ENCODE measurements around the gene KIRREL3.
"Not testable (repeated sequence)": the region's sequence is repeated elsewhere in the genome, so short reads cannot be mapped to it uniquely, and the experiment has no call there.

The KIRREL3 gene

GRCh38 chr11:126390272-126390867 is 610.2 kb downstream of the KIRREL3 start:
- Histone ChIP-seq H3K9me3 (ENCODE audit: control insufficient read depth in 2 of 2, low read length in 2 of 2) (no peaks in the 10 kb centered on the region), H3K9ac (ENCODE audit: low read depth in 1 of 2, low read length in 2 of 2) (no peak overlapping the region), H3K4me3 (ENCODE audit: low read length in 2 of 2) (no peak overlapping the region), H3K4me1 (ENCODE audit: control insufficient read depth in 2 of 2, insufficient read depth in 2 of 2, low read length in 2 of 2) (peaks cover 15 to 29% of the 10 kb centered on the region in 2 donors), H3K27me3 (ENCODE audit: control insufficient read depth in 2 of 2, insufficient read depth in 2 of 2, low read length in 2 of 2) (no peaks in the 10 kb centered on the region), H3K36me3 (ENCODE audit: control insufficient read depth in 2 of 2, insufficient read depth in 2 of 2, low read length in 2 of 2) (no peaks in the 10 kb centered on the region), H3K27ac (ENCODE audit: low read depth in 2 of 2, low read length in 2 of 2) (no peak overlapping the region)

GRCh38 chr11:126387857-126388256 is 612.7 kb downstream of the KIRREL3 start:
- Histone ChIP-seq H3K4me1 (ENCODE audit: control insufficient read depth in 2 of 2, insufficient read depth in 2 of 2, low read length in 2 of 2) (peaks cover 22 to 42% of the 10 kb centered on the region in 2 donors), H3K27ac (ENCODE audit: low read depth in 2 of 2, low read length in 2 of 2) (no peak overlapping the region)

GRCh38 chr11:126386729-126387071 is 613.9 kb downstream of the KIRREL3 start:
- not testable (repeated sequence) for H3K36me3 ChIP-seq (ENCODE audit: control insufficient read depth in 2 of 2, insufficient read depth in 2 of 2, low read length in 2 of 2); H3K4me3 ChIP-seq (ENCODE audit: low read length in 2 of 2); H3K9me3 ChIP-seq (ENCODE audit: control insufficient read depth in 2 of 2, low read length in 2 of 2); H3K27me3 ChIP-seq (ENCODE audit: control insufficient read depth in 2 of 2, insufficient read depth in 2 of 2, low read length in 2 of 2)
- Histone ChIP-seq H3K4me1 (ENCODE audit: control insufficient read depth in 2 of 2, insufficient read depth in 2 of 2, low read length in 2 of 2) (peaks cover 14 to 35% of the 10 kb centered on the region in 2 donors), H3K27ac (ENCODE audit: low read depth in 2 of 2, low read length in 2 of 2) (peak overlapping the region; percentile 80 to 86), H3K9ac (ENCODE audit: low read depth in 1 of 2, low read length in 2 of 2) (peak overlapping the region; percentile 12 to 24)

More at GRCh38 chr11:126387857-126388256, 612.7 kb downstream of the KIRREL3 start:
- Histone ChIP-seq H3K9me3 (ENCODE audit: control insufficient read depth in 2 of 2, low read length in 2 of 2) (no peaks in the 10 kb centered on the region), H3K36me3 (ENCODE audit: control insufficient read depth in 2 of 2, insufficient read depth in 2 of 2, low read length in 2 of 2) (no peaks in the 10 kb centered on the region), H3K9ac (ENCODE audit: low read depth in 1 of 2, low read length in 2 of 2) (no peak overlapping the region), H3K27me3 (ENCODE audit: control insufficient read depth in 2 of 2, insufficient read depth in 2 of 2, low read length in 2 of 2) (no peaks in the 10 kb centered on the region), H3K4me3 (ENCODE audit: low read length in 2 of 2) (no peak overlapping the region)

GRCh38 chr11:126385991-126386728 is 614.4 kb downstream of the KIRREL3 start:
- H3K27ac ChIP-seq (ENCODE audit: low read depth in 2 of 2, low read length in 2 of 2), result peak overlapping the region; percentile 80 to 86
- no peaks in the 10 kb centered on the region for H3K27me3 ChIP-seq (ENCODE audit: control insufficient read depth in 2 of 2, insufficient read depth in 2 of 2, low read length in 2 of 2)
- H3K4me3 ChIP-seq (ENCODE audit: low read length in 2 of 2), result peak overlapping the region in 1 of 2 donors; percentile 27
- no peaks in the 10 kb centered on the region for H3K9me3 ChIP-seq (ENCODE audit: control insufficient read depth in 2 of 2, low read length in 2 of 2)
- H3K4me1 ChIP-seq (ENCODE audit: control insufficient read depth in 2 of 2, insufficient read depth in 2 of 2, low read length in 2 of 2), result peaks cover 13 to 35% of the 10 kb centered on the region in 2 donors
- H3K9ac ChIP-seq (ENCODE audit: low read depth in 1 of 2, low read length in 2 of 2), result peak overlapping the region; percentile 14 to 67
- no peaks in the 10 kb centered on the region for H3K36me3 ChIP-seq (ENCODE audit: control insufficient read depth in 2 of 2, insufficient read depth in 2 of 2, low read length in 2 of 2)

- peaks cover 13 to 35% of the 10 kb centered on the region in 2 donors for H3K4me1 ChIP-seq (ENCODE audit: control insufficient read depth in 2 of 2, insufficient read depth in 2 of 2, low read length in 2 of 2)
- peak overlapping the region; percentile 58 to 77 for H3K27ac ChIP-seq (ENCODE audit: low read depth in 2 of 2, low read length in 2 of 2)
- no peak overlapping the region for H3K4me3 ChIP-seq (ENCODE audit: low read length in 2 of 2)
- no peaks in the 10 kb centered on the region for H3K9me3 ChIP-seq (ENCODE audit: control insufficient read depth in 2 of 2, low read length in 2 of 2)
- no peaks in the 10 kb centered on the region for H3K27me3 ChIP-seq (ENCODE audit: control insufficient read depth in 2 of 2, insufficient read depth in 2 of 2, low read length in 2 of 2)
- H3K9ac ChIP-seq (ENCODE audit: low read depth in 1 of 2, low read length in 2 of 2), result peak overlapping the region in 1 of 2 donors; percentile 60
- H3K36me3 ChIP-seq (ENCODE audit: control insufficient read depth in 2 of 2, insufficient read depth in 2 of 2, low read length in 2 of 2), result no peaks in the 10 kb centered on the region
Measured at GRCh38 chr11:126384449-126385070, 616.0 kb downstream of the KIRREL3 start.

GRCh38 chr11:126383339-126384335 is 616.9 kb downstream of the KIRREL3 start:
- Histone ChIP-seq H3K4me1 (ENCODE audit: control insufficient read depth in 2 of 2, insufficient read depth in 2 of 2, low read length in 2 of 2) (peaks cover 13 to 35% of the 10 kb centered on the region in 2 donors), H3K4me3 (ENCODE audit: low read length in 2 of 2) (no peak overlapping the region), H3K27ac (ENCODE audit: low read depth in 2 of 2, low read length in 2 of 2) (peak overlapping the region; percentile 49 to 77), H3K36me3 (ENCODE audit: control insufficient read depth in 2 of 2, insufficient read depth in 2 of 2, low read length in 2 of 2) (no peaks in the 10 kb centered on the region), H3K9ac (ENCODE audit: low read depth in 1 of 2, low read length in 2 of 2) (peak overlapping the region in 1 of 2 donors; percentile 60), H3K27me3 (ENCODE audit: control insufficient read depth in 2 of 2, insufficient read depth in 2 of 2, low read length in 2 of 2) (no peaks in the 10 kb centered on the region), H3K9me3 (ENCODE audit: control insufficient read depth in 2 of 2, low read length in 2 of 2) (no peaks in the 10 kb centered on the region)

- Histone ChIP-seq H3K9ac (ENCODE audit: low read depth in 1 of 2, low read length in 2 of 2) (peak overlapping the region in 1 of 2 donors; percentile 60), H3K4me1 (ENCODE audit: control insufficient read depth in 2 of 2, insufficient read depth in 2 of 2, low read length in 2 of 2) (peaks cover 13 to 35% of the 10 kb centered on the region in 2 donors), H3K27ac (ENCODE audit: low read depth in 2 of 2, low read length in 2 of 2) (peak overlapping the region in 1 of 2 donors; percentile 21)
- not testable (repeated sequence) for H3K9me3 ChIP-seq (ENCODE audit: control insufficient read depth in 2 of 2, low read length in 2 of 2); H3K4me3 ChIP-seq (ENCODE audit: low read length in 2 of 2); H3K36me3 ChIP-seq (ENCODE audit: control insufficient read depth in 2 of 2, insufficient read depth in 2 of 2, low read length in 2 of 2); H3K27me3 ChIP-seq (ENCODE audit: control insufficient read depth in 2 of 2, insufficient read depth in 2 of 2, low read length in 2 of 2)
Measured at GRCh38 chr11:126382641-126383040, 617.9 kb downstream of the KIRREL3 start.

GRCh38 chr11:126381960-126382359 is 618.6 kb downstream of the KIRREL3 start:
- H3K36me3 ChIP-seq (ENCODE audit: control insufficient read depth in 2 of 2, insufficient read depth in 2 of 2, low read length in 2 of 2); H3K9me3 ChIP-seq (ENCODE audit: control insufficient read depth in 2 of 2, low read length in 2 of 2); H3K27me3 ChIP-seq (ENCODE audit: control insufficient read depth in 2 of 2, insufficient read depth in 2 of 2, low read length in 2 of 2); H3K9ac ChIP-seq (ENCODE audit: low read depth in 1 of 2, low read length in 2 of 2); H3K27ac ChIP-seq (ENCODE audit: low read depth in 2 of 2, low read length in 2 of 2); H3K4me3 ChIP-seq (ENCODE audit: low read length in 2 of 2): not testable (repeated sequence)
- peaks cover 13 to 34% of the 10 kb centered on the region in 2 donors for H3K4me1 ChIP-seq (ENCODE audit: control insufficient read depth in 2 of 2, insufficient read depth in 2 of 2, low read length in 2 of 2)

- Histone ChIP-seq H3K4me1 (ENCODE audit: control insufficient read depth in 2 of 2, insufficient read depth in 2 of 2, low read length in 2 of 2) (peaks cover 7 to 26% of the 10 kb centered on the region in 2 donors), H3K9ac (ENCODE audit: low read depth in 1 of 2, low read length in 2 of 2) (no peak overlapping the region), H3K9me3 (ENCODE audit: control insufficient read depth in 2 of 2, low read length in 2 of 2) (no peaks in the 10 kb centered on the region), H3K27ac (ENCODE audit: low read depth in 2 of 2, low read length in 2 of 2) (no peak overlapping the region), H3K27me3 (ENCODE audit: control insufficient read depth in 2 of 2, insufficient read depth in 2 of 2, low read length in 2 of 2) (no peaks in the 10 kb centered on the region), H3K4me3 (ENCODE audit: low read length in 2 of 2) (no peak overlapping the region), H3K36me3 (ENCODE audit: control insufficient read depth in 2 of 2, insufficient read depth in 2 of 2, low read length in 2 of 2) (no peaks in the 10 kb centered on the region)
Measured at GRCh38 chr11:126380909-126381308, 619.7 kb downstream of the KIRREL3 start.
